GM21381 (cell line): Measurements from ENCODE around the gene NKX2-1.
"Not testable (repeated sequence)": the region's sequence is repeated elsewhere in the genome, so short reads cannot be mapped to it uniquely, and the experiment has no call there.

Experiments used
- ATAC-seq: cut with Tn5 transposase; IDR thresholded peaks from one replicate; pipeline ENCODE4 v1.9.1; 2021; ENCODE audit warnings: mild to moderate bottlenecking, moderate library complexity; ENCODE audit not compliant: unreplicated experiment

The NKX2-1 gene

GRCh38 chr14:36519431-36520321 is at the start of gene NKX2-1:
Gene NKX2-1 (minus strand): TSS chr14:36520232. CDS start chr14:36520129, 103 bp downstream.
- ATAC-seq, result no peak

GRCh38 chr14:36556811-36557433 is 36.9 kb upstream of the NKX2-1 start:
- ATAC-seq, result no peak

GRCh38 chr14:36555998-36556743 is 36.1 kb upstream of the NKX2-1 start:
- ATAC-seq, result no peak

- ATAC-seq, result no peak
These were observed 33.7 kb upstream of the NKX2-1 start for GRCh38 chr14:36553656-36554260.

- ATAC-seq, result no peak
These were observed 30.9 kb upstream of the NKX2-1 start for GRCh38 chr14:36550899-36551298.

GRCh38 chr14:36544280-36544679 is 24.2 kb upstream of the NKX2-1 start:
- not testable (repeated sequence) for ATAC-seq

GRCh38 chr14:36538051-36538450 is 18.0 kb upstream of the NKX2-1 start:
- ATAC-seq, result no peak

- ATAC-seq, result no peak
These were observed 9.0 kb upstream of the NKX2-1 start for GRCh38 chr14:36529062-36529461.

GRCh38 chr14:36525746-36526099 is 5.7 kb upstream of the NKX2-1 start:
- no peak for ATAC-seq

GRCh38 chr14:36524874-36525745 is 5.1 kb upstream of the NKX2-1 start:
- ATAC-seq, result no peak

- ATAC-seq, result no peak
These were observed 4.3 kb upstream of the NKX2-1 start for GRCh38 chr14:36524220-36524837.

GRCh38 chr14:36522972-36523715 is 3.1 kb upstream of the NKX2-1 start:
- no peak for ATAC-seq

- no peak for ATAC-seq
These were observed 2.4 kb upstream of the NKX2-1 start for GRCh38 chr14:36522347-36522971.

GRCh38 chr14:36521598-36522345 is 1.7 kb upstream of the NKX2-1 start:
- ATAC-seq, result no peak

GRCh38 chr14:36520601-36521525 is 831 bp upstream of the NKX2-1 start:
- ATAC-seq, result no peak

GRCh38 chr14:36518586-36519430 is 1.2 kb downstream of the NKX2-1 start:
- no peak for ATAC-seq
